Measurements from ENCODE around the gene MTOR.

Gene MTOR

GRCh38 chr1:11057477-11057876 lies 204.9 kb downstream of the MTOR start:
- DNase-seq (ENCODE audit: low read depth) = no peak
- no peak for TF ChIP-seq CTCF (IDR thresholded peaks at IDR 0.05; ENCODE audit: control insufficient read depth, extremely low read depth, insufficient read depth)
- no peak overlapping the region for H3K4me3 ChIP-seq (ENCODE audit: low read depth, low read length)

All from LNCaP clone FGC (cell line).